GM12878 (cell line): ENCODE measurements around the gene ASIC2. TPM values are rescaled to one million over a fixed set of nuclear protein-coding genes. Genes with fewer than 3 reads are reported as not detected.

ENCODE experiments used
- ATAC-seq: fragments of 200-7000 bp; cut with Tn5 transposase; 3 replicates; pipeline ENCODE4 v1.9.1; 2020; ENCODE audit warnings: mild to moderate bottlenecking, moderate library complexity
- BruUV-seq: library from RNA; stranded (reverse); fragments of 400-500 nt; replicated peaks from 2 replicates; lab custom pipeline; 2021; lab: Mats Ljungman, UMichigan
- CTCF ChIA-PET: fragments of 300-600 bp; sonication (Branson Sonifier 250); formaldehyde crosslinking; extraction: SDS; loops from one replicate; lab custom pipeline; 2021; ENCODE audit warnings: inconsistent platforms; lab: Yijun Ruan, JAX
- POLR2A ChIA-PET: fragments of 350-600 bp; formaldehyde crosslinking; extraction: SDS; loops from one replicate; lab custom pipeline; 2021; ENCODE audit warnings: inconsistent platforms; lab: Charles Lee
- RAD21 ChIA-PET: fragments of 300-600 bp; sonication (Branson Sonifier 250); formaldehyde crosslinking; loops from one replicate; lab custom pipeline; 2023; ENCODE audit warnings: antibody characterized with exemption; ENCODE audit not compliant: unreplicated experiment; lab: Charles Lee
- SMC1A ChIA-PET: fragments of 300-600 bp; sonication (Branson Sonifier 250); formaldehyde crosslinking; loops from one replicate; lab custom pipeline; 2023; ENCODE audit not compliant: unreplicated experiment, uncharacterized antibody; lab: Charles Lee
- DNase-seq: peaks from one replicate; pipeline ENCODE4 v3.0.0-alpha.2; 2011; ENCODE audit warnings: low read depth, low spot score
- FAIRE-seq: peaks from 3 replicates; lab custom pipeline; 2011; peaks lifted over from hg19 to GRCh38; lab: Jason Lieb, UNC
- H2AFZ ChIP-seq: 2 replicates; pipeline ENCODE4 v1.6.0; 2011; ENCODE audit warnings: low read depth, low read length, control low read depth; ENCODE audit not compliant: control insufficient read depth
- H3K27ac ChIP-seq: 2 replicates; pipeline ENCODE4 v1.5.1; 2011; ENCODE audit warnings: control low read depth; ENCODE audit not compliant: control insufficient read depth, insufficient read depth
- H3K27me3 ChIP-seq, 2 experiments: replicated peaks in 1 of 2; 2 replicates each; pipeline versions ENCODE4 v1.6.0 to v1.6.1; 2011; ENCODE audit warnings: low read length in 1 of 2; ENCODE audit not compliant: control insufficient read depth in 2 of 2, insufficient read depth in 2 of 2
- H3K36me3 ChIP-seq, 2 experiments: 2 replicates each; pipeline ENCODE4 v1.5.1; 2011; ENCODE audit warnings: low read length in 1 of 2; ENCODE audit not compliant: control insufficient read depth in 2 of 2, insufficient read depth in 2 of 2
- H3K4me1 ChIP-seq: 2 replicates; pipeline ENCODE4 v1.6.1; 2011; ENCODE audit warnings: mild to moderate bottlenecking, low read length, moderate library complexity, mixed read lengths; ENCODE audit not compliant: control insufficient read depth, insufficient read depth
- H3K4me2 ChIP-seq: 2 replicates; pipeline ENCODE4 v1.6.0; 2011; ENCODE audit warnings: control low read depth; ENCODE audit not compliant: control insufficient read depth, insufficient read depth
- H3K4me3 ChIP-seq: fragments of 200-600 bp; sonication (generic); 2 replicates; pipeline ENCODE4 v1.5.1; 2016
- H3K79me2 ChIP-seq: 2 replicates; pipeline ENCODE4 v1.6.0; 2011; ENCODE audit warnings: low read length; ENCODE audit not compliant: control insufficient read depth, insufficient read depth
- H3K9ac ChIP-seq: 2 replicates; pipeline ENCODE4 v1.8.0; 2011; ENCODE audit warnings: low read length, control low read depth, mixed read lengths; ENCODE audit not compliant: control insufficient read depth, insufficient read depth
- H3K9me3 ChIP-seq: replicated peaks from 3 replicates; pipeline ENCODE4 v1.5.1; 2011; ENCODE audit warnings: mild to moderate bottlenecking, low read length; ENCODE audit not compliant: control insufficient read depth, insufficient read depth
- H4K20me1 ChIP-seq: 2 replicates; pipeline ENCODE4 v1.6.0; 2011; ENCODE audit not compliant: control insufficient read depth, insufficient read depth
- ATF2 ChIP-seq: IDR thresholded peaks from 2 replicates; pipeline ENCODE4 v1.6.1; 2012; ENCODE audit warnings: low read length, inconsistent platforms
- BMI1 ChIP-seq: fragments of 450-650 bp; IDR thresholded peaks from 2 replicates; pipeline ENCODE4 v1.6.1; 2016; ENCODE audit warnings: mild to moderate bottlenecking, moderate library complexity, borderline replicate concordance
- CBFB ChIP-seq: IDR thresholded peaks from 2 replicates; pipeline ENCODE4 v1.6.1; 2016; ENCODE audit warnings: antibody characterized with exemption, low read depth
- CEBPB ChIP-seq, 2 experiments: fragments of 150-350 bp in 1 of 2; IDR thresholded peaks; 2 replicates each; pipeline ENCODE4 v1.6.1; 2012 to 2014; ENCODE audit warnings: low read depth in 2 of 2, low read length in 2 of 2, borderline replicate concordance in 1 of 2, inconsistent platforms in 1 of 2
- CUX1 ChIP-seq: IDR thresholded peaks from 2 replicates; pipeline ENCODE4 v1.6.1; 2012; ENCODE audit warnings: improper control_type of control experiment, low read depth, low read length; ENCODE audit not compliant: insufficient replicate concordance
- EGR1 ChIP-seq, 2 experiments: IDR thresholded peaks; 1 replicate in 1 of 2; 2 replicates in 1 of 2; pipeline ENCODE4 v1.6.1; 2011 to 2012; ENCODE audit warnings: low read depth in 2 of 2, low read length in 2 of 2, borderline replicate concordance in 1 of 2, mild to moderate bottlenecking in 1 of 2, moderate library complexity in 1 of 2
- HDAC2 ChIP-seq: fragments of 200-600 bp; sonication (generic); IDR thresholded peaks from 2 replicates; pipeline ENCODE4 v1.6.1; 2017
- IRF4 ChIP-seq: IDR thresholded peaks from 2 replicates; pipeline ENCODE4 v1.6.1; 2011; ENCODE audit warnings: low read depth, low read length
- MEF2A ChIP-seq: IDR thresholded peaks from 2 replicates; pipeline ENCODE4 v1.6.1; 2011; ENCODE audit warnings: low read depth, mild to moderate bottlenecking, low read length, moderate library complexity; ENCODE audit not compliant: insufficient read depth
- SIN3A ChIP-seq: IDR thresholded peaks from 2 replicates; pipeline ENCODE4 v1.6.1; 2012; ENCODE audit warnings: low read depth, low read length, improper control_type of control experiment
- ZNF384 ChIP-seq: IDR thresholded peaks from 2 replicates; pipeline ENCODE4 v1.6.1; 2012; ENCODE audit warnings: low read depth, mild to moderate bottlenecking, low read length, improper control_type of control experiment, borderline replicate concordance
- WGBS: methylation state at CpG from one replicate; pipeline ENCODE4 v1.1.6; 2016; ENCODE audit warnings: low lambda C conversion rate; ENCODE audit not compliant: insufficient replicate concordance, insufficient coverage; ENCODE audit errors: missing lambda C conversion rate; 5-methylcytosine and 5-hydroxymethylcytosine counted together
- in situ Hi-C: fragments of 300-500 bp; cut with MboI; formaldehyde crosslinking; loops from 9 replicates; pipeline ENCODE4 v1.14.3; 2018; ENCODE audit warnings: mixed read lengths
- intact Hi-C: fragments of 100-400 bp; cut with micrococcal nuclease; formaldehyde crosslinking; loops from one replicate; pipeline ENCODE4 v1.14.2; 2022; ENCODE audit not compliant: unreplicated experiment
- polyA plus RNA-seq, 11 experiments: library from polyadenylated mRNA; depleted of rRNA in 4 of 11; unstranded in 6 of 11; stranded (reverse) in 5 of 11; fragments of >200 nt; fragmentation: Nextera tagmentation in 4 of 11; fragmentation: Illumina TruSeq in 1 of 11; extraction: Ambion mirVana in 4 of 11; extraction: Trizol in 1 of 11; gene quantifications; 1 replicate in 1 of 11; 2 replicates in 10 of 11; pipeline versions ENCODE4 v1.2.1 to v1.2.3, GENCODE V29; 2011 to 2016; ENCODE audit warnings: inconsistent platforms in 2 of 11, missing spikeins in 2 of 11, low read depth in 1 of 11
- total RNA-seq, 4 experiments: library from RNA; depleted of rRNA in 3 of 4; stranded (reverse); fragments of >200 nt in 3 of 4; fragmentation: Illumina TruSeq in 1 of 4; extraction: Trizol in 1 of 4; gene quantifications; 2 replicates each; pipeline versions ENCODE4 v1.2.1 to v1.2.3, GENCODE V29; 2013 to 2021

The ASIC2 gene
- total and polyA plus RNA-seq, 10 of the 15 experiments (the other 5 are each of a cell fraction or from before 2014, with no cell fraction given): not detected

- TF ChIP-seq BMI1: no peak
- no peak for TF ChIP-seq HDAC2
- no peak for TF ChIP-seq IRF4
- no peak for TF ChIP-seq CBFB
- TF ChIP-seq MEF2A: no peak
- TF ChIP-seq EGR1 (IDR thresholded peaks at IDR 0.05; ENCODE audit: borderline replicate concordance in 1 of 2, low read depth in 2 of 2, low read length in 2 of 2): no peak
- no peak for TF ChIP-seq CEBPB (IDR thresholded peaks at IDR 0.05; ENCODE audit: borderline replicate concordance in 1 of 2, low read depth in 2 of 2, low read length in 2 of 2)
Observed at GRCh38 chr17:33015716-33016346, 277.3 kb downstream of the ASIC2 start (continued).

- WGBS: 30% methylated on average over 7 of the region's 7 CpGs
- H3K79me2 ChIP-seq: no peaks in the 10 kb centered on the region
Observed at GRCh38 chr17:33014751-33015150, 278.3 kb downstream of the ASIC2 start.

More at GRCh38 chr17:33014751-33015150, 278.3 kb downstream of the ASIC2 start:
- no peaks in the 10 kb centered on the region for H3K36me3 ChIP-seq
- H3K4me1 ChIP-seq: no peaks in the 10 kb centered on the region
- in situ Hi-C loops (no loop called here), intact Hi-C loops (no loop called here)
- ATAC-seq (no peak), FAIRE-seq (no peak), DNase-seq (no peak)
- RAD21 ChIA-PET: no interaction called here
- no peaks in the 10 kb centered on the region for H4K20me1 ChIP-seq
- H3K4me2 ChIP-seq: no peak overlapping the region
- POLR2A ChIA-PET: interaction anchor here (0.7 kb wide), 1 partner anchor 64 kb away, joined by 3 read pairs; no protein-coding TSS in a partner anchor
- no peak overlapping the region for H3K27ac ChIP-seq
- SMC1A ChIA-PET: no interaction called here
- no peaks in the 10 kb centered on the region for H3K9me3 ChIP-seq
- H3K27me3 ChIP-seq: peaks cover 0 to 2% of the 10 kb centered on the region in 2 experiments; a peak in 2 of 4 replicates
- CTCF ChIA-PET: no interaction called here
- TF ChIP-seq ATF2 (no peak), ZNF384 (no peak), CUX1 (no peak), SIN3A (no peak), BMI1 (no peak)
- H3K4me3 ChIP-seq: no peak overlapping the region
- BruUV-seq: no TSS peak
- no peak overlapping the region for H3K9ac ChIP-seq
- H2AFZ ChIP-seq: no peak overlapping the region
